Endothelial cell of umbilical vein (primary cell): ENCODE data around the gene EXOC6. TPM values are rescaled to one million over a fixed set of nuclear protein-coding genes. Genes with fewer than 3 reads are reported as not detected.

Experiments
- BruUV-seq: library from RNA; stranded (reverse); fragments of 400-500 nt; replicated peaks from 2 replicates; lab custom pipeline; 2021; lab: Mats Ljungman, UMichigan
- CTCF ChIA-PET: fragments of 300-600, 350-600 bp; sonication (Branson Sonifier 250); formaldehyde crosslinking; loops from one replicate; lab custom pipeline; 2021; ENCODE audit warnings: antibody characterized with exemption, inconsistent platforms; lab: Charles Lee
- POLR2A ChIA-PET: fragments of 300-600, 350-600 bp; sonication (Branson Sonifier 250); formaldehyde crosslinking; loops from one replicate; lab custom pipeline; 2021; ENCODE audit warnings: antibody characterized with exemption, inconsistent platforms; lab: Charles Lee
- DNase-seq: peaks from one replicate; pipeline ENCODE4 v3.0.0-alpha.2; 2011; ENCODE audit warnings: low read depth, low spot score
- FAIRE-seq: peaks from 2 replicates; lab custom pipeline; 2011; peaks lifted over from hg19 to GRCh38; lab: Jason Lieb, UNC
- H2AFZ ChIP-seq: 2 replicates; pipeline ENCODE4 v1.6.0; 2012; ENCODE audit warnings: low read depth, low read length, control low read depth, inconsistent platforms
- H3K27ac ChIP-seq: 2 replicates; pipeline ENCODE4 v1.5.1; 2011; ENCODE audit warnings: low read depth, mild to moderate bottlenecking, control low read depth, low read length, moderate library complexity; ENCODE audit not compliant: insufficient read depth
- H3K27me3 ChIP-seq, 2 experiments: 2 replicates each; pipeline versions ENCODE4 v1.6.0 to v1.6.1; 2011; ENCODE audit warnings: low read length in 2 of 2, mixed read lengths in 1 of 2; ENCODE audit not compliant: control insufficient read depth in 2 of 2, insufficient read depth in 2 of 2
- H3K36me3 ChIP-seq, 2 experiments: 2 replicates in 1 of 2; 3 replicates in 1 of 2; pipeline ENCODE4 v1.5.1; 2011; ENCODE audit warnings: low read length in 2 of 2, mild to moderate bottlenecking in 1 of 2, moderate library complexity in 1 of 2; ENCODE audit not compliant: control insufficient read depth in 2 of 2, insufficient read depth in 2 of 2; ENCODE audit errors: extremely low read depth in 1 of 2
- H3K4me1 ChIP-seq: 3 replicates; pipeline ENCODE4 v1.5.1; 2011; ENCODE audit warnings: mild to moderate bottlenecking, low read length; ENCODE audit not compliant: control insufficient read depth, insufficient read depth; ENCODE audit errors: extremely low read depth
- H3K4me2 ChIP-seq: 2 replicates; pipeline ENCODE4 v1.6.1; 2011; ENCODE audit warnings: low read length, control low read depth, mixed read lengths; ENCODE audit not compliant: insufficient read depth
- H3K4me3 ChIP-seq, 3 experiments: fragments of 200-600 bp in 1 of 3; sonication (generic), shearing (Covaris generic) in 1 of 3; replicated peaks in 1 of 3; 2 replicates each; pipeline ENCODE4 v1.5.1; 2011 to 2016; ENCODE audit warnings: control low read depth in 3 of 3, low read length in 3 of 3, mild to moderate bottlenecking in 2 of 3, inconsistent platforms in 1 of 3, low read depth in 1 of 3, moderate library complexity in 1 of 3; ENCODE audit not compliant: insufficient read depth in 1 of 3
- H3K79me2 ChIP-seq: 2 replicates; pipeline ENCODE4 v1.6.0; 2012; ENCODE audit warnings: low read length, inconsistent platforms; ENCODE audit not compliant: control insufficient read depth, insufficient read depth
- H3K9ac ChIP-seq: replicated peaks from 2 replicates; pipeline ENCODE3; 2011; ENCODE audit warnings: low read length, control low read depth; ENCODE audit not compliant: insufficient read depth; ENCODE audit errors: extremely low read depth
- H3K9me1 ChIP-seq: replicated peaks from 3 replicates; pipeline ENCODE4 v1.6.0; 2011; ENCODE audit warnings: mild to moderate bottlenecking, low read length; ENCODE audit not compliant: control insufficient read depth, insufficient read depth; ENCODE audit errors: extremely low read depth
- H3K9me3 ChIP-seq: replicated peaks from 2 replicates; pipeline ENCODE4 v1.5.1; 2012; ENCODE audit warnings: low read length, inconsistent platforms; ENCODE audit not compliant: control insufficient read depth, insufficient read depth
- H4K20me1 ChIP-seq: replicated peaks from 2 replicates; pipeline ENCODE3; 2011; ENCODE audit warnings: mild to moderate bottlenecking, low read length; ENCODE audit not compliant: control insufficient read depth, insufficient read depth; ENCODE audit errors: extremely low read depth
- CTCF ChIP-seq, 2 donors: IDR thresholded peaks; 1 replicate in 1 of 2; 2 replicates in 1 of 2; pipeline ENCODE4 v1.5.1; 2011; ENCODE audit warnings: low read length in 2 of 2, mild to moderate bottlenecking in 2 of 2, moderate library complexity in 2 of 2, control low read depth in 1 of 2, inconsistent platforms in 1 of 2, low read depth in 1 of 2; ENCODE audit not compliant: insufficient read depth in 1 of 2; ENCODE audit errors: extremely low read depth in 1 of 2
- EZH2 ChIP-seq: IDR thresholded peaks from 2 replicates; pipeline ENCODE4 v1.6.1; 2012; ENCODE audit warnings: borderline replicate concordance, low read depth, mild to moderate bottlenecking, moderate library complexity, low read length, inconsistent platforms; ENCODE audit not compliant: severe bottlenecking
- GATA2 ChIP-seq: IDR thresholded peaks from 2 replicates; pipeline ENCODE4 v1.7.0; 2011; ENCODE audit warnings: low read depth, mild to moderate bottlenecking, moderate library complexity, mixed read lengths, low read length; ENCODE audit not compliant: insufficient read length, insufficient read depth
- JUN ChIP-seq: IDR thresholded peaks from 2 replicates; pipeline ENCODE4 v1.6.1; 2011; ENCODE audit warnings: borderline replicate concordance, low read depth; ENCODE audit not compliant: insufficient read length, insufficient read depth
- MYC ChIP-seq: IDR thresholded peaks from one replicate; pipeline ENCODE4 v1.6.1; 2011; ENCODE audit warnings: mild to moderate bottlenecking, low read depth, low read length
- POLR2A ChIP-seq: IDR thresholded peaks from 2 replicates; pipeline ENCODE4 v1.6.1; 2012; ENCODE audit warnings: low read depth, mild to moderate bottlenecking, control low read depth, low read length
- POLR2AphosphoS5 ChIP-seq: IDR thresholded peaks from 2 replicates; pipeline ENCODE4 v1.6.1; 2012; ENCODE audit warnings: low read depth, mild to moderate bottlenecking, control low read depth, low read length, moderate library complexity; ENCODE audit not compliant: insufficient read depth
- dilution Hi-C: fragments of 300-500 bp; cut with MboI; formaldehyde crosslinking; loops from one replicate; pipeline ENCODE4 v1.15.0; 2019; ENCODE audit warnings: low sequenced_read_pairs; ENCODE audit not compliant: extremely low pct_ligation_motif_present
- intact Hi-C: fragments of 100-400 bp; cut with micrococcal nuclease; formaldehyde crosslinking; loops from one replicate; pipeline ENCODE4 v1.10.0; 2022
- polyA plus RNA-seq, 4 experiments: library from polyadenylated mRNA; depleted of rRNA in 3 of 4; stranded (reverse) in 3 of 4; unstranded in 1 of 4; fragments of >200 nt; gene quantifications; 2 replicates each; pipeline versions ENCODE4 v1.2.1 to v1.2.3, GENCODE V29; 2011 to 2012; ENCODE audit warnings: missing spikeins in 1 of 4
- total RNA-seq: library from RNA; stranded (reverse); gene quantifications from 2 replicates; pipeline ENCODE4 v1.2.3, GENCODE V29; 2021
- TF ChIP-seq, protein P1 (sequence below): IDR thresholded peaks from 2 replicates; pipeline ENCODE4 v1.6.1; 2011; ENCODE audit not compliant: insufficient read depth, insufficient read length

The EXOC6 gene
- total and polyA plus RNA-seq, 2 donors (not counting 3 experiments of a cell fraction or from before 2014, with no cell fraction given) = 72.6 to 108 TPM

DNA sequence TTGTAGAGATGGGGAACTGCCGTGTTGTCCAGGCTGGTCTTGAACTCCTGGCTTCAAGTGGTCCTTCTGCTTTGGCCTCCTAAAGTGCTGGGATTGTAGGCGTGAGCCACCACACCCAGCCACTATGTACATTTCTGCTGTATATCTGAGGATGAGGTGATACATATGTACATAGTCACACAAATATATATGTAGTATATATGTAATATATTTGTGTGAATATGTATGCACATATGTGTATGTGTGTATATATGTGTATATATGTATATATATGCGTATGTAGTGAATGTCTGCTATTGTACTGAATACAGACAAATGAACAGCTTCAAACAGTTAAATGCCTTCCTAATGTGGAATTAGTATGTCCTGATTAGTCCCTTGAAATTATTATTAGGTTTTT lies 70.3 kb downstream of the EXOC6 start:
- Histone ChIP-seq H3K9me1 (no peaks in the 10 kb centered on the region), H3K27ac (no peak overlapping the region), H3K79me2 (no peaks in the 10 kb centered on the region), H3K36me3 (peaks cover 11 to 15% of the 10 kb centered on the region in 2 experiments), H3K9me3 (no peaks in the 10 kb centered on the region), H2AFZ (no peak overlapping the region), H3K9ac (no peak overlapping the region), H3K4me2 (no peak overlapping the region), H4K20me1 (no peaks in the 10 kb centered on the region), H3K4me1 (no peaks in the 10 kb centered on the region), H3K27me3 (no peaks in the 10 kb centered on the region), H3K4me3 (no peak overlapping the region)
- no peak for FAIRE-seq
- TF ChIP-seq GATA2 (no peak), CTCF (IDR thresholded peaks at IDR 0.05; ENCODE audit: extremely low read depth in 1 of 2, insufficient read depth in 1 of 2, low read depth in 1 of 2, low read length in 2 of 2) (no peak), EZH2 (no peak), POLR2AphosphoS5 (no peak), MYC (no peak), JUN (no peak), POLR2A (no peak)
- TF ChIP-seq, protein P1, sequence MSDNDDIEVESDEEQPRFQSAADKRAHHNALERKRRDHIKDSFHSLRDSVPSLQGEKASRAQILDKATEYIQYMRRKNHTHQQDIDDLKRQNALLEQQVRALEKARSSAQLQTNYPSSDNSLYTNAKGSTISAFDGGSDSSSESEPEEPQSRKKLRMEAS = no peak
- no peak for DNase-seq
- BruUV-seq = no TSS peak
- CTCF ChIA-PET = no interaction called here
- POLR2A ChIA-PET = no interaction called here
- dilution Hi-C loops = no loop called here
- intact Hi-C loops = no loop called here
